ENCODE measurements around the gene TUBA1C. TPM values are rescaled to one million over a fixed set of nuclear protein-coding genes. Genes with fewer than 3 reads are reported as not detected.

Gene TUBA1C
- total and polyA plus RNA-seq, 9 of the 15 experiments (the other 6 are each of a cell fraction or from before 2014, with no cell fraction given): 755 to 3,012 (median 914) TPM

GRCh38 chr12:49232940-49233841 is 31.7 kb upstream of the TUBA1C start (continued):
- TF ChIP-seq NONO (IDR thresholded peaks at IDR 0.05; ENCODE audit: low read depth in 2 of 2, low read length in 1 of 2) (peak in 1 of 2 experiments; percentile 77; a peak in 1 of 4 replicates), ZSCAN32 (CRISPR knock-in tag; IDR thresholded peaks at IDR 0.05) (no peak), TOE1 (IDR thresholded peaks at IDR 0.05; ENCODE audit: borderline replicate concordance) (peak; percentile 59), TOE1 (CRISPR knock-in tag; IDR thresholded peaks at IDR 0.05; ENCODE audit: borderline replicate concordance, low read depth) (no peak), ZNF551 (CRISPR knock-in tag; IDR thresholded peaks at IDR 0.05) (no peak), MNT (conservative IDR thresholded peaks at IDR 0.05) (peak; percentile 51 to 74; a peak in 3 of 4 replicates), FOXM1 (IDR thresholded peaks at IDR 0.05; ENCODE audit: low read depth) (peak; percentile 87; the same call in 1 of the 2 replicates), FOXM1 (CRISPR knock-in tag; IDR thresholded peaks at IDR 0.05; ENCODE audit: low read depth) (no peak), NCOA4 (IDR thresholded peaks at IDR 0.05; ENCODE audit: partially characterized antibody) (no peak), ESRRA (IDR thresholded peaks at IDR 0.05; ENCODE audit: borderline replicate concordance, low read depth) (peak; percentile 92), ELF4 (CRISPR knock-in tag; IDR thresholded peaks at IDR 0.05) (no peak), HSF4 (CRISPR knock-in tag; IDR thresholded peaks at IDR 0.05; ENCODE audit: borderline replicate concordance) (no peak), BRF1 (IDR thresholded peaks at IDR 0.05; ENCODE audit: borderline replicate concordance, extremely low read depth, insufficient read length) (no peak), MEF2A (IDR thresholded peaks at IDR 0.05; ENCODE audit: control insufficient read depth, low read depth, low read length) (peak; percentile 24), RBM14 (IDR thresholded peaks at IDR 0.05; ENCODE audit: borderline replicate concordance, insufficient read depth, low read depth, low read length) (no peak), GABPA (tag; conservative IDR thresholded peaks at IDR 0.05; ENCODE audit: low read depth) (no peak), IRF2 (CRISPR knock-in tag; IDR thresholded peaks at IDR 0.05) (no peak), HNRNPUL1 (IDR thresholded peaks at IDR 0.05; ENCODE audit: low read length) (no peak), BHLHE40 (IDR thresholded peaks at IDR 0.05; ENCODE audit: low read length) (peak; percentile 77; the same call in 1 of the 2 replicates), NRF1 (conservative IDR thresholded peaks at IDR 0.05 in 1 of 2, IDR thresholded peaks at IDR 0.05 in 1 of 2) (peak; percentile 51 to 62; a peak in 3 of 4 replicates), FOS (IDR thresholded peaks at IDR 0.05; ENCODE audit: extremely low read depth, insufficient read length) (no peak), FOXP4 (CRISPR knock-in tag; IDR thresholded peaks at IDR 0.05; ENCODE audit: borderline replicate concordance) (peak; percentile 29), ZNF347 (CRISPR knock-in tag; IDR thresholded peaks at IDR 0.05; ENCODE audit: low read depth) (no peak)

All from K562 (cell line).